ENCODE data around the gene HOXC6. TPM values are rescaled to one million over a fixed set of nuclear protein-coding genes. Genes with fewer than 3 reads are reported as not detected.

Gene HOXC6
- total RNA-seq, 1 donor = 7.2 TPM

- peak; percentile 56 for DNase-seq (ENCODE audit: insufficient read length, low spot score, missing footprints)
- TF ChIP-seq CTCF (IDR thresholded peaks at IDR 0.05; ENCODE audit: extremely low read depth, low read depth, low read length) = no peak
- H3K4me3 ChIP-seq (ENCODE audit: insufficient read depth, low read length) = no peak overlapping the region
- H3K36me3 ChIP-seq (ENCODE audit: insufficient read depth, low read length) = no peaks in the 10 kb centered on the region
- no peak overlapping the region for H3K4me2 ChIP-seq (ENCODE audit: insufficient read depth, low read length)
- no peak overlapping the region for H2AFZ ChIP-seq (ENCODE audit: low read length)
- peaks cover 7% of the 10 kb centered on the region for H3K79me2 ChIP-seq (ENCODE audit: insufficient read depth, low read length)
- H3K4me1 ChIP-seq (ENCODE audit: insufficient read depth, low read length) = peaks cover 6% of the 10 kb centered on the region
- no peak overlapping the region for H3K27ac ChIP-seq (ENCODE audit: low read depth, low read length)
- no peaks in the 10 kb centered on the region for H3K27me3 ChIP-seq (ENCODE audit: insufficient read depth, low read length)
- no peaks in the 10 kb centered on the region for H3K9me3 ChIP-seq (ENCODE audit: low read depth, low read length)
- peaks cover 25% of the 10 kb centered on the region for H4K20me1 ChIP-seq (ENCODE audit: insufficient read depth, low read length)
Observed at GRCh38 chr12:54051026-54051842, 23.0 kb downstream of the HOXC6 start.

GRCh38 chr12:54051874-54052437, 23.7 kb downstream of the HOXC6 start:
- Histone ChIP-seq H2AFZ (ENCODE audit: low read length) (no peak overlapping the region), H3K79me2 (ENCODE audit: insufficient read depth, low read length) (peaks cover 7% of the 10 kb centered on the region), H4K20me1 (ENCODE audit: insufficient read depth, low read length) (peaks cover 25% of the 10 kb centered on the region), H3K4me2 (ENCODE audit: insufficient read depth, low read length) (no peak overlapping the region), H3K4me1 (ENCODE audit: insufficient read depth, low read length) (peaks cover 6% of the 10 kb centered on the region), H3K27ac (ENCODE audit: low read depth, low read length) (no peak overlapping the region), H3K36me3 (ENCODE audit: insufficient read depth, low read length) (no peaks in the 10 kb centered on the region), H3K27me3 (ENCODE audit: insufficient read depth, low read length) (no peaks in the 10 kb centered on the region), H3K4me3 (ENCODE audit: insufficient read depth, low read length) (no peak overlapping the region), H3K9me3 (ENCODE audit: low read depth, low read length) (no peaks in the 10 kb centered on the region)
- DNase-seq (ENCODE audit: insufficient read length, low spot score, missing footprints) = peak; percentile 78
- no peak for TF ChIP-seq CTCF (IDR thresholded peaks at IDR 0.05; ENCODE audit: extremely low read depth, low read depth, low read length)

GRCh38 chr12:54052438-54053002, 24.3 kb downstream of the HOXC6 start:
- Histone ChIP-seq H3K4me1 (ENCODE audit: insufficient read depth, low read length) (peaks cover 6% of the 10 kb centered on the region), H4K20me1 (ENCODE audit: insufficient read depth, low read length) (peaks cover 26% of the 10 kb centered on the region), H2AFZ (ENCODE audit: low read length) (no peak overlapping the region), H3K27ac (ENCODE audit: low read depth, low read length) (peak overlapping the region; percentile 45), H3K4me3 (ENCODE audit: insufficient read depth, low read length) (peak overlapping the region; percentile 76), H3K4me2 (ENCODE audit: insufficient read depth, low read length) (peak overlapping the region; percentile 84), H3K27me3 (ENCODE audit: insufficient read depth, low read length) (no peaks in the 10 kb centered on the region), H3K9me3 (ENCODE audit: low read depth, low read length) (no peaks in the 10 kb centered on the region), H3K79me2 (ENCODE audit: insufficient read depth, low read length) (peaks cover 7% of the 10 kb centered on the region), H3K36me3 (ENCODE audit: insufficient read depth, low read length) (no peaks in the 10 kb centered on the region)
- DNase-seq (ENCODE audit: insufficient read length, low spot score, missing footprints) = peak; percentile 92
- no peak for TF ChIP-seq CTCF (IDR thresholded peaks at IDR 0.05; ENCODE audit: extremely low read depth, low read depth, low read length)
